Measurements from ENCODE around the gene ANKH.
A peak's percentile ranks its signal among the peaks of the same experiment; 100 is the strongest.

ANKH gene

DNA sequence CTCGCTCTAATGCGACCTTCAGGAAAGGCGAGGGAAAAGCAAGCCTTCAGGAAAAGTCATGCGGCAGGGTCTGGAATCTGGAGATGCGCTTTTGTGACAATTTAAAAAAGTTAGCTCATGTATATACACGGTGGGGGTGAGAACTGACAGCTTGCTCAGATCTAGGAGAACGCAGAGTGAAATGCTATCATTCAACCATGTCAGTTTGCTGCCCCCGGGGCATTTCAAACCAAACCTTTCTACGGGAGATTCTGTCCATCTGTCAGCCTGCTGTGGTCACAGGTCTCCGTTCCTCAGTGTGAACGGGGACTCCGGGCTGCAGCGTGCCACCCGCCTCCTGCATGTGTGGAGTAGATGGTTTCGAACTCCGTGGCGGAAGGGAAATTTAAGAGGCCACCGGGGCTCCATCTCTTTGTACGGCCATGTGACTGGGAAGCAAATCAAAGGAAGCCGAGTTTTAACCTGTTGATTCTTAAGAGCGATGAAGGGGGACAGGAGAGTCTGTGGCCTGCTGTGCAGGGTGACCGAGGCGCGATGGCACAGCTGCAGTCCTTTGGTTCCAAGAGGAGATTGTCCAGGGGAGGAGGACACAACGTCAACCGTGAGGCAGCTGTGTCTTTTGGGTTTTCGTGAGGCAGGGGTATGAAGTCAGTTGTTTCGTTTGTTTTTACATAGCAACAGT lies 161.1 kb downstream of the ANKH start:
- no peak for DNase-seq

DNA sequence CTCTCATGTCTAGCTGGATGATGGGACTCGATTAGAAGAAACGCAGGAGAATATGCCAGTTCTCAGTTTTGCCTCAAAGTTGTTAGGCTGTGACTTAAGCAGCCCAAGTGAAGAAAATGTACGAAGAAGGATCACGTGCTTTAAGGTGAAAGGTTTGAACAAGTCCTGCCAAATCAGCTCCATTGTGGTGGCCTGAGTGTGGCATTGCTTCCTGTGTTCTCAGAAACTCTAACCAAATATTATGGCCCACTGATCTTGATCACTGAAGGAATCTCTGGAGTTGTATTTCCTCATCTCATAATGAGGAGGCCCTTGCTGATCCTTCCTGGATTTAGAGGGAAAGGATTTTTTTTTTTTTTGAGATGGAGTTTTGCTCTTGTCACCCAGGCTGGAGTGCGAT lies 163.0 kb downstream of the ANKH start:
- DNase-seq = no peak

DNA sequence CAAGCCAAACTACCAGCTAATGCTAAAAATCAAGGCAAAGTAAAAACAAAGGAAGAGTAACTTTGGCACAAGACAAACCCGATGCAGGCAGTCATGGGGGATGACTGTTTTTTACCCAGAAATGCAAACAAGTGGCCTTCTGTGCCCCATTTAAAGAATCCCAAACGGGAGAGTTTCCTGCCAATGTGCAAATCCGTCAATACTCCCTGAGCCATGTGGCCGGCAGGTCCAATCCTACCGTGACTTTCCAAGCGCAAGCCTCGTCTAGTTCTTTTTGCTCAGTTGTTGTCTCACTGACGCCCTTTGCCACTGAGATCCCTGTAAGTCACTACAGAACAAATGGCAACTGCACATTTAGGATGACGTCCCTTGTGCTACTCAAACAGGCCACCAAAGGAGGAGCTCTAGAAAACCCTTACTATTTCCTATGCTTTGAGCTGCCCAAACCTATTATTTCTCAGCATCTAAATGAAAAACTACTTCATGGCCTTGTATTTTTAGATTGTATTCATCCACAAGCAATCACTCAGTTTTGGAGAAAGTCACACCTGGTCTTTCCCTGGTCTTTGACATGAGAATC lies 163.7 kb downstream of the ANKH start:
- DNase-seq = no peak

DNA sequence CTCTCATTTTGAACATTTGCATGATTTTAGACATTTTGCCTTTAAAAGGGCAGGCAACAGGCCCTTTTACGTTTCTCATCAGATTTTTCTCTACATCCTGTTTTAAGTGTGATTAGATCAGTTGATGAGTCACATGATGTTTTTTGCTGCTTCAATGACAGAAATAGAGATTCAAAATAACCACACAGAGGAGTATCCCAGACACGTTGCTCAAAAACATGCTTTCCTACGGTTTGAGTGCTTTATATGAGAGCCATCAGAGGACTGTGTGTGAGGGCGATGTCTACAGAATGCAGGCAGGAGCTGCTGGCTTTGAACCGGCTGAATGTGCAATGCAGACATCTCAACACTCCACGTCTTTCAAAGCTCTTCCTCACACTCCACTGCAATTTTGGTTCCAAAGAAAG lies 165.0 kb downstream of the ANKH start:
- DNase-seq = no peak

DNA sequence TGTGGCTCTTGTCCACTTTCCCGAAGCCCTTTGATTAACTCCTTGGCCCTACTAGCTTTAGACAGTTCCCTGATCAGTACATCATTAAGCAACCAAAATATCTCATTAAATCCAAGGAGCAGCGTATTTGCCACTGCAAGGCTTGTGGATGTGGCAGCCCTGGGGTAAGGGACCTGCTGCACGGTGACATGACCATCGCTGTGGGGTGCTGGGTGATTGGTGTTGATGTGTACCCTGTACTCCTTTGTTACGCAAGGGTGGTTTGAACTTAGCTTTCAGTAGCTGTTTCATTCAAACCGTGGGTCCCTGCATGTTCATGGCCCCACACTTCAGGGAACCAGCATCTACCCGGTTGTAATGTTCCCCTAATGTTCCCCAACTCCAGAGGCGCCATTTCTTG lies 166.0 kb downstream of the ANKH start:
- no peak for DNase-seq

DNA sequence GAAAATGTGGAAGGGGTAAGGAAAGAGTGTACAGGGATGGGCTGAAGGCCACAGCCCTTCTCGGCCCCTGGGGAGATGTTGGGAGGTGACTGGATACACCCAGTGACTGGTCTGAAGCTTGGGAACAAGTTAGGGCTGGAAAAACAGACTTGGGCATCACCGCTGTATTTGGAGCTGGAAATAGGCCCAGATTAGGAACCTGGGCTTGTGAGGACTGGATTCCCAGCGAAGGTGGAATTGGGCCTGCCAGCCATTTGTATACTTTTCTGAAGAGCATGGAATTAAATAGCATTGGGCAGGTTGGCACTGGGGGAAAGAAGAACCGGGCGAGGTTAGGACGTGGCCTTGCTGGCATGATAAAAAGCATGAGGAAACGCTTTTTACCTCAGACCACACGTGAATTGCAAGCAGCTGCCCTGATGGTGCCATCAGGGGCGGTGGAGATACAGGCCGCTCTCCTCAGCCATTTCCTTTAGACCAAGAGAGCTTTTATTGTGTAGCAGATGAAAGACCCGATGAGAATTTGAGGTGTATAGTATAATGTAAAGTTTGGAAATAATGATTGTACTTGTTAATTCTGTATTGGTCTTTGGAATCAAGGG lies 169.2 kb downstream of the ANKH start:
- no peak for DNase-seq

DNA sequence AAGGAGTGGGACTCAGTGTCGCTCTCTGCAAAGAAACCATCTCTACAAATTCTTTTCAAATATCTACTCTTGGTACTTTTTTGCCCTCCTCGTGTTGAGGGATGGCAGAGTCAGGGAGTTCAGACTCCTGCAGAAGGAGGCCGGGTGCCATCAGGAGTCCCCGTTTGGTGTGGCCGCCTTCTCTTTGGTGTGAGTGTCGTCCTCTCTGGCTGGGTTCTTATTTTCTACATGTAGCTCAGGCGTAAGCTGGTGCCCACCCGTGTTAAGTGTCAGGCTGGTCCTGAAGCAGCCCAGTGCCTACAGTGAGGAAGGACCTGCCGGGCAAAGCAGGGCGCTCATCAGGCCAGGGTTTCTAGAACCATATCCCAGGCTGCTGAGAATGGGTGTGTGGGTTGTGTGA lies 170.0 kb downstream of the ANKH start:
- no peak for DNase-seq

DNA sequence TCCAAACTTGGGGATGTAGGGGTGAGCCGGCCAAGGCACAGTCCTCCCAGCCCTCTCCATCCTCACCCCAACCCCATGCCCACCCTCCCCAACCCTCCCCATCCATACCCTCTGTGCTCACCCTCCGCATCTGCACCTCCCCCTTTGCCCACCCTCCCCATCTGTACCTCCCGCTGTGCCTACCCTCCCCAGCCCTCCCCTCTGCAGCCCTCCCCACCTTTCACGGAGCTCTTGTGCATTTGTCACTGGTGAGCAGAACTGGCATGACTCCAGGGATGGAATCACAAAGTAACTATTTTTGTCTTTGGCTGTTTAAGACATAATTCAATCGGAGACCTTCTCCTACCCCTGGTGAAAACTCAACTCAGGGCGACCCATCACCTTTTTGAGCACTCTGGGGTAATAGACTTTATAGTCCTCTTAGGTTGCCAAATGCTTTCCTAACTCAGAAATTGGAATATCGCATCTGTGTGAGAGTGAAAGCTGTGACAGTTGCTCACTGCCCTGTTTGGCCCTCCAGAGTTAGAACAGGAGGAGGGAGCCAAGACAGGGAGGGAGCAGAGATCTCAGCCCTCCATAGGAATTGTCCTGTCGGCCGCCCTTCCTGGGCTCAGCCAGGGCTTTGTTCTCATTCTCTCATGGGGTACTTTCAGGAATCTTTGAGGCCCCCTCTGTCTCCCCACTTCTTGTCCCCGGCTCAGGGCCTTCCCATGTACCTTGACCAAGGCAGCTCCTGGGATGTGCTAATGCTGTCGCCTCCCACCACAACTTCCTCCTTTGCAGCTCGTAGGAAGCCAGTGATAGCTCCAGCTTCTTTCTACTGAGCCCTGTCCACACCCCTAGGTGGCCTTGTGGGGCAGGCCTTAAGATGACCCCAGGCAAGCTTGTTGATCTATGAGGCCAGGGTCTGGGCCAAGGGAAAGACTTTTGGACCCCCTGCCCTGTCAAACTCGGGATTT lies 170.8 kb downstream of the ANKH start:
- DNase-seq = no peak

DNA sequence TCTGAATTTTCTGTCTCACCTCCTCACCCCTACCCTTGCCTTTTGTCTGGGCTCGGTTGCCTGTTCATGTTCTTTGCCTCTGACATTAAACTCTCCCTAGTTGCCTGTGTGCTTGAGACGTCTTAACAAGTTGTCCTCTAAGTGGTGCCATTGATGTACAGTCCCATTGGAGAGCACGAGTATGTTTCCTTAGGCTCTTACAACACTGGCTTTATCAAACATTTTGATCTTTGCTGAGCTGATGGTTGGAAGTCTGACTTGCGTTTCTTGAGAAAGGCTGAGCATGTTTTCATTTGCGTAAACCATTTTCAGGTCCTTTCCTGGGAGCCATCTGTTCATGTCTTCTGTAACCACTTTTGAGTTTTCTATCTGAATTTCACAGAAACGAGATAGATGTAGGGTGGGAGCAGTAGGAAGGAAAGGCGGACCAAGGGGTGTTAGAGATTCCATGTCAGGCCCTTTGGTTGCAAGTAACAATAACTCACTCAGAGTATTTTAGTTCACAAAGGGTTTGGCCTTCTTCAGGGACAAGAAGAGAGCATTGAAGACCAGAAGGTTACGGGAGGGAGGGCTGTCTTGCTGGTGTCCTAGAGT lies 171.7 kb downstream of the ANKH start:
- DNase-seq = no peak

DNA sequence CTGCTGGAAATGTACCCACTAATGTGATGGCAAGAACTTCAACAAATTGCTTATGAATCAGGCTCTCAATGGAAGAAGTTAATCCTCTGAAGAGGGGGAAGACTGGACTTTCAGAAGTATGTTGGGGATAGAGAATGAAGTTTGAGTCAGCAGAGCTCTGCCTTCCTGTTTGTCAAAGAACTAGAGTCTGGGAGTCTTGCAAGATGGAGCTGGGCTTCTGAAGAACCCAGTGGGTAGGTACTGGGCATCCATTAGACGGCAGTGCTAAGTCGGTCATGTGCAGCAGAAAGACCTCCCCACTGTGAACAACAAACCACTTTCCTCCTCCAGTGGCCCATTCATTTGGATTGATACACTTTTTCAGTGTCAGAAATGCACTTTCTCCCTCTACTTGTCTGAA lies 172.4 kb downstream of the ANKH start:
- DNase-seq = no peak

DNA sequence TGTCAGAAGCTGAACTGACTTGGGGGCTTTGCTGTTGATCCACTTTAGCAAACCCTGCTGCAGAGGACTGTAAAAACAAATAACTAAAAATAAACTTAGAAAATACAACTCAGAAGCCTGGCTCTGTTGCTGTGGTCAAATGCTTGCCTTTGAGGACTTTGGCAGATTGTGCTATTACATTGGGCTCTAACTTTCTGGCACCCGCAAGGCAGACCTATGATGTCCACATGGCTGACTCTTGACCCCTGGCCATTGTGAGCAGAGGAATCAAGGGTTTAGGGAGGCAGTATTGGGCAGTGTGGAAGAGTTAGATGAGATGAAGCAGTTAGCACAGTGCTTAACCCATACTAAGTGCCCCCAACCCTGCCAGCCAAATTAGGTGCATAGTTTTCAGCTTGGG lies 173.1 kb downstream of the ANKH start:
- no peak for DNase-seq

DNA sequence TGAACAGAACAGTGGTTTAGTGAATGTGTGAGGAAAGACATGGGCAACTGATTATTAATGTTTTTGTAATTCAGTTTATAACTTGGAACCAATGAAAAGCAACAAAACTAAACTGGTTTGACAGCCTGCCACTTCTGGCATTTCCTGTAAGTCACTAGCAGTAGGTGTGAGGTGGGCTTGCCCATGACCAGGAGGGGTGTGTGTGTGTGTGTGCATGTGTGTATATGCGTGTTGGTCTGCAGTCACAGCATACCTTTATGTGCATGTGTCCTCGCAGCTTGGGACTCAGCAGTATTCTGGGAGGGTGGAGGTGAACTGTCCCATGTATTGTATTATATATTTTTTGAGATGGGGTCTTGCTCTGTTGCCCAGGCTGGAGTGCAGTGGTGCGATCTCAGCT lies 174.7 kb downstream of the ANKH start:
- no peak for DNase-seq

DNA sequence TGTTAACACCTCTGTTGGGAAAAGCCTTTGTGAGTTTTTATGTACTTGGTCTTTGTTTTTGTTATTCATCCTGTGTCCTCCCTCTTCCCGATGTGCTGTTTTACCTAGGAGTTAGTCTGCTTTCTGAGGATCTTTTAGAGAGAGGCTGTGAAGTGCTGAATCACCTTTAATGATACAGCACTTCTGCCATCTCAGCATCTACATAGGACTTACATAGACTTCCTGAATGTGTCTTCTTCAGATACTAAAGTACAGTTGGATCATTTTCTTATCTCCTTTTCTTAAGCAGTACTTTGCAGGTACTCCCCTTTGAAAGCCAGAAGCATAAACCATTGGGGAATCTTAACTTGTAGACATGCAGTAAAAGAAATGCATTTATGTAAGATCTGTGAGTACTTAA lies 175.5 kb downstream of the ANKH start:
- DNase-seq = no peak

DNA sequence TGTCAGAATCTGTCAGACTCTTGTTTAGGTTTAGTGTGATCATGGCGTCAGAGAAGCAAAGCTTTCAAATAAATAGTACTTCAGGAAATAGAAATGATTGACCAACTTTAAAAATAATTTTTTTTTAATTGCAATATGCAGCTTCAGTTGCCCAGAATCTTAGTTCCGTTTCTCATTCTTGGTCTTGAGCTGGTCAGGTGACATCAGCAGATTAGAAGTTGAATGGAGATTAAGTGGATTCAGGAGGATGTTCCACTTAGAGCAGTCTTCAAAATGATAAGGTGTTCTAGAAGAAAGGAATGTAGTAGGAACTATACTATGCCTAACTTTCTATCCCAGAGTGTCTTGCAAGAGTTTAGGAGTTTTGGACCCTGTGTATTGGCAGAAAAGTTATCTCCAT lies 176.4 kb downstream of the ANKH start:
- no peak for DNase-seq

DNA sequence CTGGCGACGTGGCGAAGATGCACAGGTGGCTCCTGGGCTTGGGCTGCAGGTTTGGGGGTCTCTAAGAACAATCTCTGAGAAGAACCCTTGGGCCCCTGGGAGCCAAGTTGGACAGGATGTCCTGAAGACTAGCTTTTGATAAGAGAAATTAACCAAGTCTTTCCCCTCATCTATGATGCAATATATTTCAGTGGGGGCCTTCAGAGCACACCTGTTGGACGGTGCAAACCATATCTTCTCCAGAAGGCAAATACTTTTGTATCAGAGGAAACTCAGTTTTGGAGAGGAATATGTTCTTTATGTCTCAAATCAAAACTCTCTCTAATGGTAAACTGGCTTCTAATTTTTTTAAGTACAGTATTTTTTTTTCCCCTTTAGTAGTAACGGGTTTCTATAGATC lies 178.5 kb downstream of the ANKH start:
- DNase-seq = no peak

DNA sequence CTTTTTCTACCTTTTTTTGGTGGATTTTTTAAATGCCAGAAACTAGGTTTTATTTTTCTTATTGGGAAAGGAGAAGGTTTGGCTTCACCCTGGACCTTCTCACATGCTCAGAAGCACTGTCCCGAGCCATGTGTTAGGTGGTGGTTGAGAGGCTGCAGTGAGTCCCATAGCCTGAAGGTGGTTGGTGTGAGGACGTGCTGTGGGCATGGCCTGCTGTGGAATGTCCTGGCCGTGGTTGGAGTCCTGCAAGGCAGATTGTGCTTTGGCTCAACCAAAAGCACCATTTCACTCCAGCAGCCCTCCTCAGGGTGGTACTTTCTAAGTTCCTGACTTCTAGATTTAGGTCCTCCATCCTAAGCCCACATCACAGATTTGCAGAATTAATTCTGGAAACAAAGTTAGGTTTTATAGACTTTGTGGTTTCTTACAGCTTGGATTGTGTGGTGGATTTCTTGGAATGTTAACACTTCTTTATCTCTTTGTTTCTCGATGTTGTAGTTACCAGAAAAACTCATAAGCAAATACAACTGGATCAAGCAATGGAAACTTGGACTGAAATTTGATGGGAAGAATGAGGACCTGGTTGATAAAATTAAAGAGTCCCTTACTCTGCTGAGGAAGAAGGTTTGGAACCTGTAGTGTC lies 184.4 kb downstream of the ANKH start:
- DNase-seq = no peak

DNA sequence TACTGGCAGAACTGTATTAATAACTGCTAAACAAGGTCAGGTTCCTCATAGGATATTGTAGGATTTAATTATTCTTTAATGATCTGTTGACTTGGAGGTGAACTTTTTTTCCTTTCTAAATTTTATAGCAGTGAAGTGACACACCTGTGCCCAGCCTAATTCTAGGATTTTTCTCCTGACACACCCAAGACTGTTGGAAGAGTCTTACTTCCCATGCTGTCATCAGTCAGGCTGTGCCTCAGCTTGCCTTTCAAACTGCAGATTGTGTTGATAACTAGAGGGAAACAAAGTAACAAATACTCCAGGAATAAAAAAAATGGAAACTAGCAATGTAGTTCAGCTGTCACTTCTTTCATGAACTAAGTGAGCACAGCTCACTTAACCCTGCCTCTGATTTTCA lies 185.1 kb downstream of the ANKH start:
- no peak for DNase-seq

DNA sequence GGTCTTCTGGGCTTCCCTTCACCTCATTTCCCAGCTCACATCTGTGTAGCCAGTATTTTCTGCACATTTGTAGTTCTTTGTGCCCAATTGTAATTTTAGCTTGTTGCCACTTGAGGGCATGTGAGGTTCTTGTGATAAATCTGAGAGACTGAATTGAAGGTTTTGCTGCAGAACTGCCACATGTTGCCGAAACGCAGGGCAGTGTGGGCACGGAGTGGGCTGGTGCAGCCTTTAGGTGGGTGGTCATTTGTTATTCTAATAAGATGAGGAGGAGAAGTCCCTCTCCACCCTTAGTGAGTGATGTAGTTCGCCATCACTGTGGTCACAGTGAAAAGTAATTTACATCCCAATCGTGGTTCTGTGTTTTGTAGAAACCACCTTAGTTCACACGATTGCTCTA lies 185.8 kb downstream of the ANKH start:
- DNase-seq = peak; percentile 60

DNA sequence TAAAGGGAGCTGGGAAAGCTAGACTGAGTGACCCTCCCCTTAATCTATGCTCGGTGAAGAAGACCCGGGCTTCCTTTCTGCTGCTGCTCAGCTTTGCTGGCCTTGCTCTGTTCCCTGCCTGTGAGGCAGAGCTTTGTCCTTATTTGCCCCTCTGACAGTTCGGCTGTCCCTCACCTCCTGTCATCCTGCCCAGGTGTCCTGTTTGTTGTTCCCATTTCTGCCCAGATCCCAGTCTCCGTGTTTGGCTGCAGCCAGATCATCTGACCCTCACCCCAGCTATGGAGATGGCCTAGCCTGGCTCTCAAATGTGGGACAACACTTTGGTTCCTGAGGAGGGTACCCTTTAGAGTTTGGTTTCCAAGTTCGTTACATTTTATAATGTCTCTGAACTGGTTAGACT lies 186.8 kb downstream of the ANKH start:
- DNase-seq = no peak

DNA sequence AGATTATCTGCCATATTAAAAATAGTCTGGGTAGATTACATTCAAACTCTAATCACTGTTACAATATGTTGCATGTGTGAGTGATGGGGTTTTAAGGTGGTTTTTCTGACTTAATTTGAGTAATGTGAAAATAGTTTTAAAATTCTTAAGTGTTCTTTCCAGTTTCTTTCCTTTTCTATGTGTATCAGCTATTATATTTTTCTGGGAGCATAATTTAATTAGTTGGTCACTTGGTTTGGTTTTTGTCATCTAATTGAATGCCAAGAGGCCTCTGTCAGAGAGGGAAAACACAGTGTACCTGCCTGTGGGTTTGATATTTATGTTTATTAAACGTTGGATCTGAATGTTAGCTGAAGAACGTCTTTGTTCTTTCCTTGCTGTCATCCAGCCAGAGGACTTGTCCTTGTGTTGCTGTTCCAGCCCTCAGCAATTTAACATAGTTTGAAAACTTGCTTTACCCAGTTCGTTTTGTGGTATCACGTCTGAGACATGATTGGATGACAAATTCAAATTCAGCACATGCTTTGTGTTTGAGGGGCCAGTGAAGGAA lies 187.6 kb downstream of the ANKH start:
- no peak for DNase-seq

DNA sequence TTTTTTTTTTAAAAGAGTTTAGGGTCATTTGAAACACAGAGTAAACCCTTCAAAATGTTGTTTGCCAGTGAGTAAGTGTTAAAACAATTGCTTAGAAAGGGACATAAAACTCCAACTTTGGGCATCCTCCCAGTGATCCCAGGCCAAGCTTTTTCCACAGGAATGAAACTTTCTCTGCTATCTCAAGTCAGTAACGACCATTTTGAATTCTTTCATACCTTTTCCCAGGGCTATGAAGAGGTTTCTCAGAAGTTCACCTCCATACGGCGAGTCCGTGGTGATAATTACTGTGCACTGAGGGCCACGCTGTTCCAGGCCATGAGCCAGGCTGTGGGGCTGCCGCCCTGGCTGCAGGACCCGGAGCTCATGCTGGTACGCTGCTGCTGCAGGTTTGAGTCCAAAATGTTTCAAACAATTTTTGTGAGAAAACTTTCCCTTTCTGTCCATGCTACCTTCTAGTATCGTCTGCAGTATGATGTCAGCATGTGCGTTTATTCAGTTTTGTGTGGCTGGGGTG lies 190.3 kb downstream of the ANKH start:
- DNase-seq = no peak

DNA sequence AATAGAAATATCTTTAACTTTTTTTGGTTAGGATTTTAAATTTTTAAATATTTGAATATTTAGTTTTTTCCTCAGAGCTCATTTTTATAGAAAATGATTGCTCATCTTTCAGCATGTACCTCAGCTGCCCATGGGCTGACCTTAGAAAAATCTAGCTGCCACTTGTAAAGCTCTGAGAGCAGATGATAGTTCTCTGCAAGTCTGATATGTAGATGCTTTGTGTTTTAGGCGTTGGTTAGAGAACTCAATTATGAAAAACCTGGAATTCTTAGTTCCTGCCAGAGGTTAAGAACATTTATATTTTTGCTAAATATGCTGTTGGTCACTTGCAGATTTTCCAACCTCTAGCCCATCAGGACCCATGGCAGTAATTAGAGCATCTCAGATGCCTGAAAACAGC lies 192.0 kb downstream of the ANKH start:
- no peak for DNase-seq

Data from DMS153 (cell line).